Keratinocyte (primary cell): ENCODE measurements around the gene TIAM2. TPM values are rescaled to one million over a fixed set of nuclear protein-coding genes. Genes with fewer than 3 reads are reported as not detected.

Source experiments
- DNase-seq: peaks from one replicate; pipeline ENCODE4 v3.0.0-alpha.2; 2011; ENCODE audit warnings: low read depth, missing footprints, low spot score
- FAIRE-seq: peaks from 2 replicates; lab custom pipeline; 2011; peaks lifted over from hg19 to GRCh38; lab: Jason Lieb, UNC
- H2AFZ ChIP-seq: 2 replicates; pipeline ENCODE4 v1.6.0; 2012; ENCODE audit warnings: low read length, control low read depth, inconsistent platforms; ENCODE audit not compliant: control insufficient read depth
- H3K27ac ChIP-seq: 2 replicates; pipeline ENCODE4 v1.5.1; 2011; ENCODE audit warnings: low read length; ENCODE audit not compliant: control insufficient read depth, insufficient read depth
- H3K27me3 ChIP-seq: 3 replicates; pipeline ENCODE4 v1.6.0; 2011; ENCODE audit warnings: low read length; ENCODE audit not compliant: control insufficient read depth, insufficient read depth; ENCODE audit errors: extremely low read depth
- H3K36me3 ChIP-seq, 2 experiments: 2 replicates in 1 of 2; 3 replicates in 1 of 2; pipeline ENCODE4 v1.5.1; 2011; ENCODE audit warnings: low read length in 2 of 2, mild to moderate bottlenecking in 1 of 2; ENCODE audit not compliant: control insufficient read depth in 2 of 2, insufficient read depth in 2 of 2; ENCODE audit errors: extremely low read depth in 1 of 2
- H3K4me1 ChIP-seq: 3 replicates; pipeline ENCODE4 v1.5.1; 2011; ENCODE audit warnings: low read length; ENCODE audit not compliant: control insufficient read depth, insufficient read depth; ENCODE audit errors: extremely low read depth
- H3K4me2 ChIP-seq: 3 replicates; pipeline ENCODE4 v1.6.0; 2011; ENCODE audit warnings: low read depth, low read length; ENCODE audit not compliant: control insufficient read depth, insufficient read depth; ENCODE audit errors: extremely low read depth
- H3K4me3 ChIP-seq, 3 experiments: fragments of 200-600 bp in 1 of 3; sonication (generic) in 1 of 3; 2 replicates in 2 of 3; 3 replicates in 1 of 3; pipeline ENCODE4 v1.5.1; 2011 to 2016; ENCODE audit warnings: low read length in 3 of 3, mild to moderate bottlenecking in 3 of 3, control low read depth in 2 of 3, inconsistent platforms in 1 of 3, low read depth in 1 of 3, mixed read lengths in 1 of 3, mixed run types in 1 of 3, moderate library complexity in 1 of 3; ENCODE audit not compliant: control insufficient read depth in 2 of 3, insufficient read depth in 2 of 3; ENCODE audit errors: extremely low read depth in 1 of 3
- H3K79me2 ChIP-seq: 2 replicates; pipeline ENCODE4 v1.6.0; 2012; ENCODE audit warnings: low read length; ENCODE audit not compliant: control insufficient read depth, insufficient read depth
- H3K9ac ChIP-seq: 3 replicates; pipeline ENCODE4 v1.6.0; 2011; ENCODE audit warnings: low read length; ENCODE audit not compliant: control insufficient read depth, insufficient read depth; ENCODE audit errors: extremely low read depth
- H3K9me1 ChIP-seq: 3 replicates; pipeline ENCODE4 v1.6.0; 2011; ENCODE audit warnings: low read length; ENCODE audit not compliant: control insufficient read depth, insufficient read depth; ENCODE audit errors: extremely low read depth
- H3K9me3 ChIP-seq: 2 replicates; pipeline ENCODE4 v1.5.1; 2012; ENCODE audit warnings: low read depth, low read length; ENCODE audit not compliant: control insufficient read depth
- H4K20me1 ChIP-seq: 3 replicates; pipeline ENCODE4 v1.6.0; 2011; ENCODE audit warnings: low read length; ENCODE audit not compliant: control insufficient read depth, insufficient read depth; ENCODE audit errors: extremely low read depth
- EZH2 ChIP-seq: IDR thresholded peaks from one replicate; pipeline ENCODE4 v1.6.1; 2012; ENCODE audit warnings: inconsistent platforms, mild to moderate bottlenecking, low read length, moderate library complexity
- dilution Hi-C: fragments of 300-500 bp; cut with MboI; formaldehyde crosslinking; loops from one replicate; pipeline ENCODE4 v1.7.0; 2020; ENCODE audit warnings: low sequenced_read_pairs; ENCODE audit not compliant: extremely low pct_ligation_motif_present
- polyA plus RNA-seq, 5 experiments: library from polyadenylated mRNA; depleted of rRNA in 3 of 5; stranded (reverse) in 3 of 5; stranded (forward) in 1 of 5; unstranded in 1 of 5; fragments of >200 nt; gene quantifications; 1 replicate in 1 of 5; 2 replicates in 3 of 5; 3 replicates in 1 of 5; pipeline versions ENCODE4 v1.2.1 to v1.2.3, GENCODE V29; 2011 to 2012; ENCODE audit warnings: missing spikeins in 2 of 5, low read depth in 1 of 5, low replicate concordance in 1 of 5
- TF ChIP-seq, protein P1 (sequence below), 3 experiments: IDR thresholded peaks in 1 of 3; conservative IDR thresholded peaks in 1 of 3; optimal IDR thresholded peaks in 1 of 3; 2 replicates in 2 of 3; 3 replicates in 1 of 3; pipeline versions ENCODE3 to v1.5.1; 2011; ENCODE audit warnings: low read length in 3 of 3, mild to moderate bottlenecking in 3 of 3, moderate library complexity in 2 of 3, control low read depth in 1 of 3, inconsistent platforms in 1 of 3; ENCODE audit not compliant: insufficient read depth in 2 of 3; ENCODE audit errors: extremely low read depth in 1 of 3

Gene TIAM2
- polyA plus RNA-seq, 1 donor (not counting 4 experiments of a cell fraction or from before 2014, with no cell fraction given), result 4.0 TPM

DNA sequence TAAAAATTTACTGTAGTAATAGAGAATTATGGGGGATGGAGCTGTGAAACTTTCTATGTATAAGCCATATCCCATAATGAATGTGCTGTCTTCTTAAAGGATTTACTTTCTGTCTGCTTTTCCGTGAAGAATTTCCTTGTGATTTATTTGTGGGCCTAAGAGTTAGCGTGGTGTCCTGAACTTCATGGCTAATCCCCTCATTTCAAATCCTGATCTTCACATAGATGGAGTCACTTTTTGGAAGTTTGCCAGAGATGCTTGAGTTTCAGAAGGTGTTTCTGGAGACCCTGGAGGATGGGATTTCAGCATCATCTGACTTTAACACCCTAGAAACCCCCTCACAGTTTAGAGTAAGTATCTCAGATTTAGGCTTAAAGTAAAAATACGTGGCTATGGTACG lies 249.3 kb downstream of the TIAM2 start:
- H3K4me1 ChIP-seq, result peaks cover 13% of the 10 kb centered on the region
- no peak overlapping the region for H3K27ac ChIP-seq
- H4K20me1 ChIP-seq, result no peaks in the 10 kb centered on the region
- peaks cover 0 to 1% of the 10 kb centered on the region in 2 experiments for H3K36me3 ChIP-seq
- no peaks in the 10 kb centered on the region for H3K9me3 ChIP-seq
- H3K4me3 ChIP-seq, result no peak overlapping the region
- dilution Hi-C loops, result no loop called here
- no peaks in the 10 kb centered on the region for H3K27me3 ChIP-seq
- TF ChIP-seq EZH2, result no peak
- no peaks in the 10 kb centered on the region for H3K79me2 ChIP-seq
- no peak for DNase-seq
- FAIRE-seq, result no peak
- H3K9ac ChIP-seq, result no peak overlapping the region
- no peaks in the 10 kb centered on the region for H3K9me1 ChIP-seq
- H2AFZ ChIP-seq, result no peak overlapping the region
- no peak overlapping the region for H3K4me2 ChIP-seq

DNA sequence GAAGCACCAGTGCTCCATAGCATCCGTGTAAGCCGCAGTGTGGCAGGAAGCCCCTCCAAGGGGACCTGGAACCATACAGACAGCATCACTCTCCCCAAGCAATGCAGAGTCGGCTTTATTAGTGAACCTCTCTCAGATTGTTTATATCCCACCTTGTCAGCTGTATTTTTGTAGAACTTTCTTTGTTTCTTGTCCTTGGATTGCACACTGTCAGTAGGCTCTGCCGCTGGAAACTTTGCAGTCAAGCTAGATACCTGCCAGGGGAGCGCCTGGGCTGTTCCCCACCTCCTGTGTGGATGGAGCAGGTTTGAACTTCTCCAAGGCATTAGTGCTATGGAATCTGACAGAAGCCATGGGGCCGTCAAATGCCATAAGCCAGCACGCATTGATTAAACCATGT lies 250.1 kb downstream of the TIAM2 start:
- Histone ChIP-seq H3K27me3 (no peaks in the 10 kb centered on the region), H3K9me3 (no peaks in the 10 kb centered on the region), H3K9me1 (no peaks in the 10 kb centered on the region), H2AFZ (no peak overlapping the region), H4K20me1 (no peaks in the 10 kb centered on the region), H3K27ac (no peak overlapping the region), H3K4me1 (peaks cover 13% of the 10 kb centered on the region), H3K79me2 (no peaks in the 10 kb centered on the region), H3K9ac (no peak overlapping the region), H3K4me2 (no peak overlapping the region), H3K36me3 (peaks cover 0 to 1% of the 10 kb centered on the region in 2 experiments), H3K4me3 (no peak overlapping the region)
- DNase-seq (no peak), FAIRE-seq (no peak)
- dilution Hi-C loops, result no loop called here
- TF ChIP-seq, protein P1, sequence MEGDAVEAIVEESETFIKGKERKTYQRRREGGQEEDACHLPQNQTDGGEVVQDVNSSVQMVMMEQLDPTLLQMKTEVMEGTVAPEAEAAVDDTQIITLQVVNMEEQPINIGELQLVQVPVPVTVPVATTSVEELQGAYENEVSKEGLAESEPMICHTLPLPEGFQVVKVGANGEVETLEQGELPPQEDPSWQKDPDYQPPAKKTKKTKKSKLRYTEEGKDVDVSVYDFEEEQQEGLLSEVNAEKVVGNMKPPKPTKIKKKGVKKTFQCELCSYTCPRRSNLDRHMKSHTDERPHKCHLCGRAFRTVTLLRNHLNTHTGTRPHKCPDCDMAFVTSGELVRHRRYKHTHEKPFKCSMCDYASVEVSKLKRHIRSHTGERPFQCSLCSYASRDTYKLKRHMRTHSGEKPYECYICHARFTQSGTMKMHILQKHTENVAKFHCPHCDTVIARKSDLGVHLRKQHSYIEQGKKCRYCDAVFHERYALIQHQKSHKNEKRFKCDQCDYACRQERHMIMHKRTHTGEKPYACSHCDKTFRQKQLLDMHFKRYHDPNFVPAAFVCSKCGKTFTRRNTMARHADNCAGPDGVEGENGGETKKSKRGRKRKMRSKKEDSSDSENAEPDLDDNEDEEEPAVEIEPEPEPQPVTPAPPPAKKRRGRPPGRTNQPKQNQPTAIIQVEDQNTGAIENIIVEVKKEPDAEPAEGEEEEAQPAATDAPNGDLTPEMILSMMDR (optimal IDR thresholded peaks at IDR 0.05 in 1 of 3, IDR thresholded peaks at IDR 0.05 in 1 of 3, conservative IDR thresholded peaks at IDR 0.05 in 1 of 3; ENCODE audit: extremely low read depth in 1 of 3, insufficient read depth in 2 of 3, low read length in 3 of 3), result no peak
- no peak for TF ChIP-seq EZH2

DNA sequence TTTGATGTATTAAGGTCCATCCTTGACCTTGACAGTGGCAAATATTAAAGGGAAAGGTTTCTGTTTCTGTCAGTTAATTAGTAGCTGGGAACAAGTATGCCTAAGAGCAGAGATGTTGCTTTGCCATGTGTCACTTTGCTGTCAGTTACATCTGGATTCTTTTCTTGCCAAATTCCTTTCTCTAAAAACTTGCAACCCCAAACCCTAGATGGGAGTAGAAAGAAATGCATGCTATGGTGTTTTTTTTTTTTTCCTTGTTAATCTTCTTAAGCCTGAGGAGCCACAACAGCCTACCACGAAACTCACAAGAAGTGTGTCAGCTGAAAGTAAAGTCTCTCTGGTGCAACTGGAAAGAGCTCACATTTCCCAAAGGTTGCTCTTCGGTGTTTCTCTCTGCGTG lies 250.7 kb downstream of the TIAM2 start:
- H3K79me2 ChIP-seq, result no peaks in the 10 kb centered on the region
- no peaks in the 10 kb centered on the region for H3K9me3 ChIP-seq
- H3K4me2 ChIP-seq, result no peak overlapping the region
- no peak overlapping the region for H3K4me3 ChIP-seq
- no peak overlapping the region for H3K9ac ChIP-seq
- H3K27ac ChIP-seq, result no peak overlapping the region
- no peaks in the 10 kb centered on the region for H4K20me1 ChIP-seq
- no peaks in the 10 kb centered on the region for H3K9me1 ChIP-seq
- H3K4me1 ChIP-seq, result peaks cover 13% of the 10 kb centered on the region
- dilution Hi-C loops, result no loop called here
- H3K27me3 ChIP-seq, result no peaks in the 10 kb centered on the region
- H2AFZ ChIP-seq, result no peak overlapping the region
- TF ChIP-seq EZH2, result no peak
- TF ChIP-seq, protein P1 (optimal IDR thresholded peaks at IDR 0.05 in 1 of 3, IDR thresholded peaks at IDR 0.05 in 1 of 3, conservative IDR thresholded peaks at IDR 0.05 in 1 of 3; ENCODE audit: extremely low read depth in 1 of 3, insufficient read depth in 2 of 3, low read length in 3 of 3), result no peak
- peaks cover 4 to 6% of the 10 kb centered on the region in 2 experiments for H3K36me3 ChIP-seq
- DNase-seq, result no peak
- FAIRE-seq, result no peak
